Liver (tissue), 3 donors: ENCODE data around the gene ZMYND8.

Experiments used
- CTCF ChIP-seq: fragments of 150-350 bp; IDR thresholded peaks from 2 replicates; pipeline ENCODE4 v1.5.1; 2017; ENCODE audit warnings: improper control_type of control experiment, low read depth, low read length; ENCODE audit not compliant: missing input control
- JUND ChIP-seq, 2 donors: IDR thresholded peaks; 2 replicates each; pipeline ENCODE4 v1.6.1; 2016; ENCODE audit warnings: antibody characterized with exemption in 2 of 2
- MAX ChIP-seq: IDR thresholded peaks from 2 replicates; pipeline ENCODE4 v1.6.1; 2016; ENCODE audit warnings: antibody characterized with exemption
- donor health status: healthy.
- donor health status: healthy.

- TF ChIP-seq CTCF, result no peak
- no peak for TF ChIP-seq JUND (IDR thresholded peaks at IDR 0.05)
- TF ChIP-seq MAX, result no peak
Observed at GRCh38 chr20:47243532-47244305, 112.8 kb downstream of the ZMYND8 start.
